Kidney (tissue), 14 donors: ENCODE results near the gene HRCT1. TPM values are rescaled to one million over a fixed set of nuclear protein-coding genes. Genes with fewer than 3 reads are reported as not detected.
A peak's percentile ranks its signal among the peaks of the same experiment; 100 is the strongest.

Experiments
- DNase-seq, 5 donors: peaks; one replicate each; pipeline ENCODE4 v3.0.0-alpha.2; 2013 to 2020
- FAIRE-seq: peaks from 2 replicates; lab custom pipeline; 2012; peaks lifted over from hg19 to GRCh38; lab: Jason Lieb, UNC
- H3K27ac ChIP-seq, 2 donors: one replicate each; pipeline ENCODE4 v1.7.0; 2013; ENCODE audit warnings: low read depth in 2 of 2, low read length in 2 of 2, inconsistent platforms in 1 of 2
- H3K27me3 ChIP-seq: one replicate; pipeline ENCODE4 v1.7.1; 2013; ENCODE audit warnings: low read length, inconsistent platforms; ENCODE audit not compliant: control insufficient read depth, insufficient read depth
- H3K36me3 ChIP-seq, 3 donors: one replicate each; pipeline versions ENCODE4 v1.7.0 to v1.7.1; 2013; ENCODE audit warnings: low read length in 3 of 3, control low read depth in 1 of 3, inconsistent platforms in 1 of 3; ENCODE audit not compliant: insufficient read depth in 3 of 3, control insufficient read depth in 2 of 3
- H3K4me1 ChIP-seq, 3 donors: one replicate each; pipeline versions ENCODE4 v1.7.0 to v1.7.1; 2013; ENCODE audit warnings: low read length in 3 of 3, inconsistent platforms in 1 of 3, low read depth in 1 of 3; ENCODE audit not compliant: control insufficient read depth in 2 of 3, insufficient read depth in 2 of 3
- H3K4me3 ChIP-seq, 3 donors: one replicate each; pipeline versions ENCODE4 v1.7.0 to v1.8.1; 2013; ENCODE audit warnings: low read length in 3 of 3, control low read depth in 1 of 3, inconsistent platforms in 1 of 3
- H3K9ac ChIP-seq, 3 donors: one replicate each; pipeline versions ENCODE4 v1.7.0 to v1.7.1; 2013; ENCODE audit warnings: low read length in 3 of 3, control low read depth in 1 of 3, inconsistent platforms in 1 of 3
- H3K9me3 ChIP-seq, 3 donors: one replicate each; pipeline versions ENCODE4 v1.7.0 to v1.7.1; 2013; ENCODE audit warnings: low read length in 3 of 3, control low read depth in 1 of 3, inconsistent platforms in 1 of 3; ENCODE audit not compliant: control insufficient read depth in 2 of 3, insufficient read depth in 1 of 3
- intact Hi-C: fragments of 100-400 bp; cut with DNase I; formaldehyde crosslinking; loops from one replicate; pipeline ENCODE4 v1.11.1; 2022
- polyA plus RNA-seq: library from polyadenylated mRNA; stranded (reverse); fragments of 350-450 nt; fragmentation: Illumina TruSeq; extraction: RNeasy Lipid Tissue Mini Kit (QIAGEN cat#74804); gene quantifications from one replicate; pipeline ENCODE4 v1.2.3, GENCODE V29; 2014; ENCODE audit warnings: low read depth, low replicate concordance; ENCODE audit not compliant: insufficient read depth
- total RNA-seq: library from RNA; stranded (reverse); fragmentation: NEBNext Ultra II Directional; extraction: Animal tissue kit (Norgen Biotek cat#: 25700); gene quantifications from one replicate; pipeline ENCODE4 v1.2.1, GENCODE V29; 2021
- TF ChIP-seq, protein P1 (sequence below): IDR thresholded peaks from 3 replicates; pipeline ENCODE4 v1.5.1; 2012; ENCODE audit warnings: mild to moderate bottlenecking, moderate library complexity, borderline replicate concordance; ENCODE audit not compliant: insufficient read depth; ENCODE audit errors: extremely low read depth
- donor health status: control.
- donor health status: control.
- donor health status: control.
- donor health status: control.
- donor health status: control.
- donor health status: DM: yes; HTN: yes; CAD: no.
- donor health status: Normal renal cell carcinoma (clear cell type).

Gene HRCT1
- total and polyA plus RNA-seq, 2 donors from 2014 or later, result 13.3 to 51.2 TPM

DNA sequence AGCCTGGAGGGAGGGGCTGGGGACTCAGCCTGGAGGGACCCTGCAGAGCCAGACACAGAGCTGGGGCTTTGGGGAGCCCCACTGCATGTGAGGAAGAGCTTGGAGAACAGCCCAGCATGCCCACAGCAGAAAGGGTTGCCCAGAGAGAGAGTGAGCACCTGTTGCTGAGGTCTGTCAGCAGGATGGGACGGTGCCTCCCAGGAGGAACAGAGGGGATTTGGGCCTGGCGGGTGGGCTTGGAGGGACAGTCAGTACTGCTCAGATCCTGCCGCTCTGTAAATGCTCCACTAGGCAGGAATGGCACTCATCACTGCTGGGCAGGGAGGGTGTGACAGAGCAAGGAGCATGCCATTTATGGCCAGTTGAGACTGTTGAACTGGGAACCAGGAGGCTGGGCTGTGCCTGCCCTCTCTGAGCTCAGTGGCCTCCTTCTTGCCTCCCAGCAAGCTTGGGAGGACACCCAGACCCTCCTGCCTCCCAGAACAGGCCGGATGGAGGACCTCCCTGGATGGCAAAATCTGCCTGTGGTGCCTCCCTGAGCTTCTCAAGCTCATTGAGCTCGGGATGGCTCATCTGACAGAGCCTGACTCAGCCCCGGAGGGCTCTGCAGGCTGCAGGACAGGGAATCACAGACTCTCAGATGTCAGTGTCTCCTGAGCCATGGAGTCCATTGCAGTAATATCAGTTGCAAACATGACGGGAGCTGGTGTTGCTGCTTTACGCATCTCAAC lies 786 bp upstream of the HRCT1 start:
- intact Hi-C loops, result no loop called here
- no peak for FAIRE-seq
- TF ChIP-seq, protein P1, sequence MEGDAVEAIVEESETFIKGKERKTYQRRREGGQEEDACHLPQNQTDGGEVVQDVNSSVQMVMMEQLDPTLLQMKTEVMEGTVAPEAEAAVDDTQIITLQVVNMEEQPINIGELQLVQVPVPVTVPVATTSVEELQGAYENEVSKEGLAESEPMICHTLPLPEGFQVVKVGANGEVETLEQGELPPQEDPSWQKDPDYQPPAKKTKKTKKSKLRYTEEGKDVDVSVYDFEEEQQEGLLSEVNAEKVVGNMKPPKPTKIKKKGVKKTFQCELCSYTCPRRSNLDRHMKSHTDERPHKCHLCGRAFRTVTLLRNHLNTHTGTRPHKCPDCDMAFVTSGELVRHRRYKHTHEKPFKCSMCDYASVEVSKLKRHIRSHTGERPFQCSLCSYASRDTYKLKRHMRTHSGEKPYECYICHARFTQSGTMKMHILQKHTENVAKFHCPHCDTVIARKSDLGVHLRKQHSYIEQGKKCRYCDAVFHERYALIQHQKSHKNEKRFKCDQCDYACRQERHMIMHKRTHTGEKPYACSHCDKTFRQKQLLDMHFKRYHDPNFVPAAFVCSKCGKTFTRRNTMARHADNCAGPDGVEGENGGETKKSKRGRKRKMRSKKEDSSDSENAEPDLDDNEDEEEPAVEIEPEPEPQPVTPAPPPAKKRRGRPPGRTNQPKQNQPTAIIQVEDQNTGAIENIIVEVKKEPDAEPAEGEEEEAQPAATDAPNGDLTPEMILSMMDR, result no peak
- peak in 2 of 5 donors; percentile 17 to 43 for DNase-seq
- H3K4me3 ChIP-seq, result peak overlapping the region in 1 of 3 donors; percentile 22
- peak overlapping the region in 1 of 3 donors; percentile 43 for H3K9ac ChIP-seq
- no peaks in the 10 kb centered on the region for H3K36me3 ChIP-seq
- H3K27ac ChIP-seq, result peak overlapping the region; percentile 90 to 96
- H3K9me3 ChIP-seq, result no peaks in the 10 kb centered on the region
- no peaks in the 10 kb centered on the region for H3K27me3 ChIP-seq
- peaks cover 8 to 55% (median 38%) of the 10 kb centered on the region in 3 donors for H3K4me1 ChIP-seq

DNA sequence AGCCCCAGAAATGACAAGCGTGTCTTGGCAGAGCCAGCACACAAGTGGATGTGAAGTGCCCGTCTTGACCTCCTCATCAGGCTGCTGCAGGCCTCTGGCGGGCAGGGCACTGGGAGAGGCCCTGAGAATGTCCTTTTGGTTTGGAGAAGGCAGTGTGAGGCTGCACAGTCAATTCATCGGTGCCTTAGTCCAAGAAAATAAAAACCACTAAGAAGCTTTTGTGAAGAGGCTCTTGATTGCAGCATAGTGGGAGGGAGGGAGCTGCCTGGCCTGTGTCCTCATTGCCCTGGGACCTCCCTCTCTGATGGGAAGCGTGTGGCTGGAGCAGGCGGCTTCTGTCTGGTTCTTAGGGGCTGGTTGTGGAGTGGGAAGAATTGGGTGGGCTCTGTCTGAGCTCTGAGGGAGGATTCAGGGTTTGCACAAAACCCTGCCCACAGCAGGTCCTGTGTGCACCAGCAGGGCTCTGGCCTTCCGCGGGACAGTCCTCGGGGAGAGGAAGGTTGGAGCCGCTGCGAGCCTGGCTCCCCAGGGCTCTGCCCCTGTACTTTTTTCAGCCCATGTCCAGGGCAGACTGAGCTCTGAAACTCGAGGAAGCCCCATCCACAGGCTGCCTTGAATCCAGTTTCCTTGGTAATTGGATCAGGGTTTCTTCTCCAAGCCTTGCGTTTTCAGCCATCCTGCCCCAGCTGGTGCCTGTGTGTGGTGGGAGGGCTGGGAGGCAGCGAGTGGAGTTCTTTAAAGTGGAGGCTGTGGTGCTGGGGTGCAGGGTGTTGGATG lies 1.1 kb downstream of the HRCT1 start:
- H3K9ac ChIP-seq, result peak overlapping the region in 2 of 3 donors; percentile 58 to 62
- peak; percentile 25 to 89 (median 55) for DNase-seq
- peak overlapping the region in 2 of 3 donors; percentile 11 to 22 for H3K4me3 ChIP-seq
- TF ChIP-seq, protein P1, result no peak
- H3K27me3 ChIP-seq, result no peaks in the 10 kb centered on the region
- peak overlapping the region; percentile 90 to 96 for H3K27ac ChIP-seq
- peaks cover 8 to 61% (median 38%) of the 10 kb centered on the region in 3 donors for H3K4me1 ChIP-seq
- intact Hi-C loops, result no loop called here
- FAIRE-seq, result no peak
- no peaks in the 10 kb centered on the region for H3K36me3 ChIP-seq
- no peaks in the 10 kb centered on the region for H3K9me3 ChIP-seq

DNA sequence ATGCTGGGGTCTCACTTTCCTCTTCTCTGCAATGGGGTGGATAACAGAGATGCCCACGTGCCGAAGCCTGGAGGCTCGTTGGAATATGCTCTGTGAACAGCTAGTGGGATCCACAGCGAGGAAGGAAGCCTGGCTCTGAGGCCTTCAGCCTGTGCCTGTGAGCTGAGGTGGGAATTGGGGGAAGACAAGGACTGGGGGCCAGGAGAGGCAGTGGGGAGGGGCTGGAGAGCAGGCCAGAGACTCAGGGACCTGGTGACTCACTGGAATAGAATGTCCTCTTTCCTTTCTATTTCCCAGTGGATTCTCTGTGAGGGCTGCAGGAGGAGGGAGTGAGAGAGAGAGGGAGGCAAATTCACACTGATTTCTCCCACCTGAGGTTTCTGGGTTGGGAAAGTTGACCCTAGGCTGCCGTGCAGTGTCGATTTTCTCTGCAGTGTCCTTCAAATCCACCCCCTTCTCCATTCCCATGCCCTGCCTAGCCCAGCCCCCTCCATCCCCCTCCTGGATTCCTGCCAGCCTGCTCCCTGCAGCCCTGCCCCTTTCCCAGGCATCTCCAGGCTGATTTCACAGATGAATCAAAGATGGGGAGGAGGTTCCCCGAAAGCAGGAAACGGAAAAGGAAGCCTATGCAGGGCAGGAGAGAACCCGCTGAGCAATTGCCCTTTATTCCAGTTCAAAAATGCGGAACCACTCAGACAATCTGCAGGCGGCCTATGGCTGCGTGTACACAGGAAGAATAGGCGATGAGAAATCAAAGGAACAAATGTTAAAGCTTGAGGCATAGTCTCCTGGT lies 1.9 kb downstream of the HRCT1 start:
- intact Hi-C loops, result no loop called here

More for the DNA sequence above, 1.9 kb downstream of the HRCT1 start:
- Histone ChIP-seq H3K4me3 (peak overlapping the region in 2 of 3 donors; percentile 11 to 14), H3K27me3 (no peaks in the 10 kb centered on the region), H3K4me1 (peaks cover 8 to 65% (median 38%) of the 10 kb centered on the region in 3 donors), H3K9me3 (no peaks in the 10 kb centered on the region), H3K9ac (peak overlapping the region in 2 of 3 donors; percentile 58 to 62), H3K36me3 (no peaks in the 10 kb centered on the region), H3K27ac (peak overlapping the region; percentile 90 to 96)
- TF ChIP-seq, protein P1, result no peak
- DNase-seq (peak; percentile 78 to 93 (median 83)), FAIRE-seq (no peak)
